Glutamatergic neuron (in vitro differentiated cells): ENCODE measurements around the gene WAS. TPM values are rescaled to one million over a fixed set of nuclear protein-coding genes. Genes with fewer than 3 reads are reported as not detected.

Experiments
- DNase-seq: peaks from one replicate; pipeline ENCODE4 v3.0.0; 2022
- H3K27ac Mint-ChIP-seq: one replicate; pipeline ENCODE4 v1.8.0; 2020; ENCODE audit warnings: mild to moderate bottlenecking, mixed read lengths, inconsistent platforms; ENCODE audit not compliant: unreplicated experiment
- H3K27me3 Mint-ChIP-seq: one replicate; pipeline ENCODE4 v1.8.0; 2020; ENCODE audit warnings: mild to moderate bottlenecking, moderate library complexity, mixed read lengths, inconsistent platforms; ENCODE audit not compliant: unreplicated experiment
- H3K36me3 Mint-ChIP-seq: one replicate; pipeline ENCODE4 v1.8.0; 2020; ENCODE audit warnings: mild to moderate bottlenecking, mixed read lengths, inconsistent platforms; ENCODE audit not compliant: unreplicated experiment
- H3K4me1 Mint-ChIP-seq: one replicate; pipeline ENCODE4 v1.8.0; 2020; ENCODE audit warnings: mild to moderate bottlenecking, low read depth, mixed read lengths, inconsistent platforms; ENCODE audit not compliant: unreplicated experiment
- H3K4me3 Mint-ChIP-seq: one replicate; pipeline ENCODE4 v1.8.0; 2020; ENCODE audit warnings: mild to moderate bottlenecking, mixed read lengths, inconsistent platforms; ENCODE audit not compliant: unreplicated experiment
- H3K9me3 Mint-ChIP-seq: one replicate; pipeline ENCODE4 v1.8.0; 2020; ENCODE audit warnings: mild to moderate bottlenecking, moderate library complexity, mixed read lengths, inconsistent platforms; ENCODE audit not compliant: unreplicated experiment
- total RNA-seq: library from RNA; stranded (reverse); fragmentation: NEBNext Ultra II Directional; extraction: Animal tissue kit (Norgen Biotek cat#: 25700); gene quantifications from one replicate; pipeline ENCODE4 v1.2.1, GENCODE V29; 2021; ENCODE audit not compliant: unreplicated experiment
- TF ChIP-seq, protein P1 (sequence below): fragments of 200-600 bp; sonication (generic); IDR thresholded peaks from one replicate; pipeline ENCODE4 v1.5.0; 2021; ENCODE audit not compliant: partially characterized antibody, unreplicated experiment

WAS gene
- total RNA-seq, 1 donor from 2014 or later, result 2.6 TPM

DNA sequence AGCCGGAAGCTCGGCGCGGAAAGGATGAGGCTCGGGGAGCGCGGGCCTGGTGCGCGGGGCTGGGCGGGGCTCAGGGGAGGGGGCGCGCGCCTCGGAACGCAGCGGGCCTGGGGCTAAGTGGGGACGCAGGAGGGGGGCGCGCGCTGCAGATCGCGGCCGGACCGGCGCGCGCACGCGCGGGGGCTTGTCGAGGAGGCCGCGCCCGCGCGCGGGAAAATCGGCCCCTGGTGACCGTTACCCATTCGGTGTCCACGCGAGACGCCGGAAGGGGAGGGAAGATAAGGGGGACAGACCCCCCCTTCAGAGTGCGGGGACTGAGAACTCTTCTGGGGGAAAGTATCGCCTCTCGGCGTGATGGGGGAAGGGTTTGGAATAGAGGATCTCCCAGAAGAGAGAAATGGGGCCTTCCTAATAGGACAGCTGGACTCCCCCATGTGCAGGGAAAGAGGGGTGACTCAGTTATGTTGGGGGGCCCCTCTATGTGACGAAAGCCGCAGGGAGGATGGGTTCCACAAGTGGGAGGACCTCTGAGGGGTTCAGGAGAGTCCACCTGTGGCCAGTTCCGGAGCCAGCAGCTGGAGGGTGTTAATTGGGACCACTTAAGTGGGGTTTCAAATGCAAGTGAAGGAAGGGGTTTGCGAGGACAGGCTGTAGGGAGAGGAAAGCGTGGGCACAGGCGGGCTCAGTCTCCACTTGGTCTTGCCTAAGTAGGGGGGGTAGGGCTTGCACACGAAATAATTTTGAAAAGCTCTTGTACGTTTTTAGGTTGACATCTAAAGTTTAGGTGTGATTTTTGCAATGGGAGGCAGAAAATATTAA, 13.5 kb downstream of the WAS start:
- H3K4me1 Mint-ChIP-seq, result peaks cover 11% of the 10 kb centered on the region
- TF ChIP-seq, protein P1, sequence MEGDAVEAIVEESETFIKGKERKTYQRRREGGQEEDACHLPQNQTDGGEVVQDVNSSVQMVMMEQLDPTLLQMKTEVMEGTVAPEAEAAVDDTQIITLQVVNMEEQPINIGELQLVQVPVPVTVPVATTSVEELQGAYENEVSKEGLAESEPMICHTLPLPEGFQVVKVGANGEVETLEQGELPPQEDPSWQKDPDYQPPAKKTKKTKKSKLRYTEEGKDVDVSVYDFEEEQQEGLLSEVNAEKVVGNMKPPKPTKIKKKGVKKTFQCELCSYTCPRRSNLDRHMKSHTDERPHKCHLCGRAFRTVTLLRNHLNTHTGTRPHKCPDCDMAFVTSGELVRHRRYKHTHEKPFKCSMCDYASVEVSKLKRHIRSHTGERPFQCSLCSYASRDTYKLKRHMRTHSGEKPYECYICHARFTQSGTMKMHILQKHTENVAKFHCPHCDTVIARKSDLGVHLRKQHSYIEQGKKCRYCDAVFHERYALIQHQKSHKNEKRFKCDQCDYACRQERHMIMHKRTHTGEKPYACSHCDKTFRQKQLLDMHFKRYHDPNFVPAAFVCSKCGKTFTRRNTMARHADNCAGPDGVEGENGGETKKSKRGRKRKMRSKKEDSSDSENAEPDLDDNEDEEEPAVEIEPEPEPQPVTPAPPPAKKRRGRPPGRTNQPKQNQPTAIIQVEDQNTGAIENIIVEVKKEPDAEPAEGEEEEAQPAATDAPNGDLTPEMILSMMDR, result no peak
- no peaks in the 10 kb centered on the region for H3K36me3 Mint-ChIP-seq
- peak overlapping the region; percentile 81 for H3K4me3 Mint-ChIP-seq
- peak overlapping the region; percentile 62 for H3K27ac Mint-ChIP-seq
- peaks cover 4% of the 10 kb centered on the region for H3K27me3 Mint-ChIP-seq
- DNase-seq, result no peak
- peaks cover 12% of the 10 kb centered on the region for H3K9me3 Mint-ChIP-seq

DNA sequence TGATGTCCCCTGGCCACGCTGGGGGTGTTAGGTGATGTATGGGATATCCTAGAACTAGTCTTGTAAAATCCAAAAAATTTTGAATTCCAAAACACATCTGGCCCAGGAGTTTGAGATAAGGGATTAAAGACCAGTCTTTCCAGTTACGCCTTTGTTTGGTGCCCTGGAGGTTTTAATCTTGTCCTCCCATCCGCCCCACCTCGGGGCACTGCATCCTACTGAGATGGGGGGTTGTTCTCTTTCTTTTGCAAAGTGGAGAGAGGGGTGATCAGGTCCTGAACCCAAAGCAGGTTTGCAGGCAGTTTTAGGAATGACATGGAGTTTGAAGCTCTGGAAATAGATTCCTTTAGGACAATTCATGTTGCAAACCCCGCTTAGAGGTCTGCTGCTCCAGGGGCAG, 14.7 kb downstream of the WAS start:
- no peak overlapping the region for H3K4me3 Mint-ChIP-seq
- no peak for DNase-seq
- TF ChIP-seq, protein P1, result no peak
- H3K4me1 Mint-ChIP-seq, result peaks cover 15% of the 10 kb centered on the region
- peaks cover 12% of the 10 kb centered on the region for H3K9me3 Mint-ChIP-seq
- no peaks in the 10 kb centered on the region for H3K36me3 Mint-ChIP-seq
- H3K27ac Mint-ChIP-seq, result no peak overlapping the region
- peaks cover 6% of the 10 kb centered on the region for H3K27me3 Mint-ChIP-seq

DNA sequence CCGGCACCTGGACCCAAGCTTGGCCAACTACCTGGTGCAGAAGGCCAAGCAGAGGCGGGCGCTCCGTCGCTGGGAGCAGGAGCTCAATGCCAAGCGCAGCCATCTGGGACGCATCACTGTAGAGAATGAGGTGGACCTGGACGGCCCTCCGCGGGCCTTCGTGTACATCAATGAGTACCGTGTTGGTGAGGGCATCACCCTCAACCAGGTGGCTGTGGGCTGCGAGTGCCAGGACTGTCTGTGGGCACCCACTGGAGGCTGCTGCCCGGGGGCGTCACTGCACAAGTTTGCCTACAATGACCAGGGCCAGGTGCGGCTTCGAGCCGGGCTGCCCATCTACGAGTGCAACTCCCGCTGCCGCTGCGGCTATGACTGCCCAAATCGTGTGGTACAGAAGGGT, 16.6 kb downstream of the WAS start:
- Mint-ChIP-seq H3K9me3 (peaks cover 14% of the 10 kb centered on the region), H3K4me3 (no peak overlapping the region), H3K27ac (no peak overlapping the region), H3K4me1 (peaks cover 21% of the 10 kb centered on the region), H3K36me3 (no peaks in the 10 kb centered on the region), H3K27me3 (peaks cover 6% of the 10 kb centered on the region)
- no peak for DNase-seq
- TF ChIP-seq, protein P1, result no peak

DNA sequence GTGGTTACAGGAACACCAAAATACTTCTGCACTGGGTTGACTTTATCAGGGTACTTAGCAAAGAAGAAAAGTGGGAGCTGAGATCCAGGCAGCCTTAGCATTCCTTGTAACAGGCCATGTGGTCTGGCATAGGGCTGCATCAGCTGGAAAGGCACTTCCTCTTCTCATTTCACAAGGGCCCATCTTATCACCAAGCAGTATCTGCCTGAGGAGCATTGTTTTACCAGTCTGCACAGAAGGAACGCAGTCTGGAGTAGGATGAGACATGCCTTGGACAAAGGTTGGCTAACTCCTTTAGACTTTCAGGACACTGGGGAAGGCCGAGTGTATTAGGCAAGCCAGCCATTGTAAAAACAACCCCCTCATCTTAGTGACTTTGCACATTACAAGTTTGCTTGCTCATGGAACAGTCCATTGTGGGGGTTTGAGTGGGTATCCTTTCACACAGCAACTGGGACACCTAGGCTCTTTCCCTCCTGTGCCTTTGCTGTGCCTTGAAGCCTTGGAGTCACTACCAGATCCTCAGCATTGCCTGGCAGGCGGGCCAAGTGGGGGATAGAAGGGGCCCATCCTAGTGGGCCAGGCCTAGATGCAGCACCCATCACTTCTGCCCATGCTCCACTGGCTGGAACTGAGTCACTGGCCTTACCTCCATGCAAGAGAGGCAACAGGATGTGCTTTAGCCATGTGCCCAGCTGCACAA, 17.5 kb downstream of the WAS start:
- Mint-ChIP-seq H3K36me3 (no peaks in the 10 kb centered on the region), H3K4me3 (no peak overlapping the region), H3K27me3 (peaks cover 2% of the 10 kb centered on the region), H3K4me1 (peaks cover 13% of the 10 kb centered on the region), H3K27ac (no peak overlapping the region), H3K9me3 (peaks cover 6% of the 10 kb centered on the region)
- TF ChIP-seq, protein P1, result no peak
- DNase-seq, result no peak

DNA sequence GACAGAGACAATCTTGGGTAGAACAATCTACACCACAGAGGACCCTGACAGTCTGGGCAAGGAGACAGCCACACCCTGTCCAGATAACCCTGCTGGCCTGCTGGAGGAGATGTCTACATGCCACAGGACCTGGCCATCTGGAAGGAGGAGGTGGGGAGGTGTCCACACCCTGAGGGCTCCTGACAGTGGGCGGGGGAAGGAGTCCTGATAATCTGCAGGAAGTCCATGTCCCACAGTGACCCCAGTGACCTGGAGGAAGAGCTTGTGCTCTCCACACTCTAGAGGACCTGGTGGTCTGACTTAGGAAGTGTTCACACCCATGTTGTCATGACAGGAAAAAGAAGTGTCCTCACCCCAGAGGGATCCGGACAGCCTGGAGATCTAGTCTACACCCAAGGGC, 18.4 kb downstream of the WAS start:
- Mint-ChIP-seq H3K4me1 (peaks cover 13% of the 10 kb centered on the region), H3K27ac (no peak overlapping the region), H3K27me3 (peaks cover 2% of the 10 kb centered on the region), H3K36me3 (no peaks in the 10 kb centered on the region), H3K4me3 (no peak overlapping the region), H3K9me3 (peaks cover 6% of the 10 kb centered on the region)
- TF ChIP-seq, protein P1, result no peak
- DNase-seq, result no peak
